HepG2 (cell line): ENCODE data around the gene AADACL4. TPM values are rescaled to one million over a fixed set of nuclear protein-coding genes. Genes with fewer than 3 reads are reported as not detected.
A peak's percentile ranks its signal among the peaks of the same experiment; 100 is the strongest.

Source experiments
- ASH2L ChIP-seq: fragments of 300-600, 200-600 bp; sonication (generic); IDR thresholded peaks from 2 replicates; pipeline ENCODE4 v1.7.0; 2017; ENCODE audit warnings: low read depth, mild to moderate bottlenecking, moderate library complexity, mixed read lengths, low read length; ENCODE audit not compliant: insufficient read length
- CHCHD3 ChIP-seq: sonication (generic); formaldehyde crosslinking; IDR thresholded peaks from 2 replicates; pipeline ENCODE4 v1.8.0; 2022; ENCODE audit warnings: mild to moderate bottlenecking, missing genetic modification reagents, moderate library complexity
- EP300 ChIP-seq, 3 experiments: sonication (generic) in 1 of 3; formaldehyde crosslinking in 1 of 3; IDR thresholded peaks; 2 replicates each; pipeline versions ENCODE4 v1.5.1 to v1.6.1; 2011 to 2020; ENCODE audit warnings: low read depth in 2 of 3, low read length in 2 of 3, borderline replicate concordance in 1 of 3, improper control_type of control experiment in 1 of 3, mild to moderate bottlenecking in 1 of 3, missing genetic modification reagents in 1 of 3, moderate library complexity in 1 of 3
- ETV5 ChIP-seq: IDR thresholded peaks from 2 replicates; pipeline ENCODE4 v1.6.1; 2018; ENCODE audit warnings: missing biosample characterization, missing genetic modification reagents, inconsistent platforms, borderline replicate concordance
- GTF2F1 ChIP-seq: fragments of 150-350 bp; IDR thresholded peaks from 2 replicates; pipeline ENCODE4 v1.6.1; 2014; ENCODE audit warnings: low read length
- HMGXB3 ChIP-seq: sonication (generic); formaldehyde crosslinking; IDR thresholded peaks from 2 replicates; pipeline ENCODE4 v1.4.0; 2020; ENCODE audit warnings: missing genetic modification reagents, borderline replicate concordance
- HOXA7 ChIP-seq: sonication (generic); formaldehyde crosslinking; IDR thresholded peaks from 2 replicates; pipeline ENCODE4 v1.8.1; 2022; ENCODE audit warnings: mild to moderate bottlenecking, missing genetic modification reagents, moderate library complexity
- NBN ChIP-seq: fragments of 450-650 bp; conservative IDR thresholded peaks from 2 replicates; pipeline ENCODE4 v1.6.1; 2017
- PTBP1 ChIP-seq: fragments of 200-400 bp; formaldehyde crosslinking; IDR thresholded peaks from 2 replicates; pipeline ENCODE4 v1.6.1; 2018; ENCODE audit warnings: low read length, low read depth; ENCODE audit not compliant: poor library complexity, severe bottlenecking
- RFXANK ChIP-seq: IDR thresholded peaks from 2 replicates; pipeline ENCODE4 v1.6.1; 2016
- SMAD1 ChIP-seq: sonication (generic); formaldehyde crosslinking; IDR thresholded peaks from 2 replicates; pipeline ENCODE4 v1.4.0; 2020; ENCODE audit warnings: missing genetic modification reagents, low read depth, mild to moderate bottlenecking, borderline replicate concordance
- SNRNP70 ChIP-seq: fragments of 200-400 bp; formaldehyde crosslinking; IDR thresholded peaks from 2 replicates; pipeline ENCODE4 v1.6.1; 2017; ENCODE audit warnings: mild to moderate bottlenecking, low read depth, low read length, moderate library complexity
- ZNF143 ChIP-seq: sonication (generic); formaldehyde crosslinking; IDR thresholded peaks from 2 replicates; pipeline ENCODE4 v1.4.0; 2020; ENCODE audit warnings: missing genetic modification reagents
- ZNF350 ChIP-seq: sonication (generic); formaldehyde crosslinking; IDR thresholded peaks from 2 replicates; pipeline ENCODE4 v1.4.0; 2020; ENCODE audit warnings: mild to moderate bottlenecking, low read depth, missing genetic modification reagents, borderline replicate concordance
- ZNF441 ChIP-seq: sonication (generic); formaldehyde crosslinking; IDR thresholded peaks from 2 replicates; pipeline ENCODE4 v1.7.0; 2021; ENCODE audit warnings: missing genetic modification reagents, borderline replicate concordance
- ZNF496 ChIP-seq: sonication (generic); formaldehyde crosslinking; IDR thresholded peaks from 2 replicates; pipeline ENCODE4 v1.8.1; 2023; ENCODE audit warnings: mild to moderate bottlenecking, moderate library complexity, missing genetic modification reagents; ENCODE audit not compliant: insufficient replicate concordance
- ZNF562 ChIP-seq: sonication (generic); formaldehyde crosslinking; IDR thresholded peaks from 2 replicates; pipeline ENCODE4 v1.8.0; 2022; ENCODE audit warnings: missing genetic modification reagents, borderline replicate concordance
- ZNF572 ChIP-seq: sonication (generic); formaldehyde crosslinking; IDR thresholded peaks from 2 replicates; pipeline ENCODE4 v1.5.1; 2020; ENCODE audit warnings: mild to moderate bottlenecking, missing genetic modification reagents
- ZNF746 ChIP-seq: sonication (generic); formaldehyde crosslinking; IDR thresholded peaks from 2 replicates; pipeline ENCODE4 v1.8.0; 2022; ENCODE audit warnings: mild to moderate bottlenecking, missing genetic modification reagents
- ZNF777 ChIP-seq: sonication (generic); formaldehyde crosslinking; IDR thresholded peaks from 2 replicates; pipeline ENCODE4 v1.4.0; 2020; ENCODE audit warnings: missing genetic modification reagents
- polyA plus RNA-seq, 8 experiments: library from polyadenylated mRNA; depleted of rRNA in 3 of 8; stranded (reverse) in 7 of 8; unstranded in 1 of 8; fragments of >200 nt; fragmentation: Illumina TruSeq in 4 of 8; extraction: Trizol in 4 of 8; gene quantifications; 2 replicates each; pipeline versions ENCODE4 v1.2.1 to v1.2.3, GENCODE V29; 2011 to 2016; ENCODE audit warnings: low read depth in 4 of 8, missing spikeins in 1 of 8, mixed read lengths in 1 of 8; ENCODE audit not compliant: insufficient read depth in 1 of 8
- total RNA-seq, 5 experiments: library from RNA; depleted of rRNA; stranded (reverse); fragments of >200 nt; fragmentation: Illumina TruSeq; extraction: Trizol; gene quantifications; 2 replicates each; pipeline ENCODE4 v1.2.3, GENCODE V29; 2016; ENCODE audit warnings: low read depth in 1 of 5

AADACL4 gene
- total and polyA plus RNA-seq, 2 of the 13 experiments (the other 11 are each of a cell fraction or from before 2014, with no cell fraction given): not detected

- TF ChIP-seq HOXA7 (CRISPR knock-in tag): no peak
- no peak for TF ChIP-seq GTF2F1
- no peak for TF ChIP-seq ZNF496 (CRISPR knock-in tag)
- TF ChIP-seq ZNF562 (CRISPR knock-in tag): no peak
- TF ChIP-seq RFXANK: 0 out of 2 replicates have a peak, but pooled peaks have one; percentile 74
- no peak for TF ChIP-seq SNRNP70
- TF ChIP-seq ZNF777 (CRISPR knock-in tag): peak; percentile 49; the same call in 1 of the 2 replicates
- TF ChIP-seq ZNF143: peak; percentile 74
- peak; percentile 32 to 86; a peak in 3 of 4 replicates for TF ChIP-seq EP300 (IDR thresholded peaks at IDR 0.05; ENCODE audit: low read depth in 2 of 2, low read length in 2 of 2)
- TF ChIP-seq EP300 (CRISPR knock-in tag; IDR thresholded peaks at IDR 0.05; ENCODE audit: borderline replicate concordance): peak; percentile 83
- TF ChIP-seq ZNF572: peak; percentile 54; the same call in 1 of the 2 replicates
- TF ChIP-seq ZNF441: no peak
- TF ChIP-seq CHCHD3 (CRISPR knock-in tag): peak; percentile 81; the same call in 1 of the 2 replicates
- TF ChIP-seq SMAD1 (CRISPR knock-in tag): no peak
- no peak for TF ChIP-seq PTBP1
- peak; percentile 55 for TF ChIP-seq ASH2L
- peak; percentile 94 for TF ChIP-seq ETV5 (CRISPR knock-in tag)
- TF ChIP-seq HMGXB3: peak; percentile 70; the same call in 1 of the 2 replicates
- peak; percentile 98 for TF ChIP-seq ZNF746 (CRISPR knock-in tag)
- TF ChIP-seq ZNF350 (CRISPR knock-in tag): peak; percentile 53
- TF ChIP-seq NBN: no peak
These were observed 24.7 kb upstream of the AADACL4 start (continued) for GRCh38 chr1:12618965-12619791.
